LNCAP (cell line): ENCODE results near the gene PDE6A.
A peak's percentile ranks its signal among the peaks of the same experiment; 100 is the strongest.

Source experiments
- TF ChIP-seq, protein P1 (sequence below): fragments of 450-650 bp; IDR thresholded peaks from 2 replicates; pipeline ENCODE4 v1.5.1; 2017; ENCODE audit warnings: mild to moderate bottlenecking

PDE6A gene

DNA sequence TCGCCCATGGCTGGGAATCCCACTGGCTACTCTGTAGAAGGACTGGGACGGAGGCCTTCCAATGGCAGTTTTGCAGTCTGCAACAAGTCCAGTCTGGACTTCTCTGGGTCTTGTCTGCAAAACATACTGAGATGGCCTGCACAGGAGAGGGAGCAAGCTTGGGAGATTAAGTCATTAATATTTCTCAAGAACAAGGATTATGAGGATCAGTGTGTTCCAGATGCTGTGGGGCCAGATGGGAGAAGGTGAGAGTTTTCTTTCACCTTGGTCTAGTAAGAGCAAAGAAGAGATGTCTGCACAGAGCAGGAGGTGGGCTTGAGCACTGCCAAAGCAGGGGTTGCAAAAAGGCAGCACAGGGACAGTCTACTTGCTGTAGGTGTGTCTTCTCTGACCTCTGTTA lies at the start of gene PDE6A:
TSS of gene PDE6A (minus strand) at position 128 of the 400 bp plus-strand sequence. CDS start at position 8, 120 bp downstream.
- TF ChIP-seq, protein P1, sequence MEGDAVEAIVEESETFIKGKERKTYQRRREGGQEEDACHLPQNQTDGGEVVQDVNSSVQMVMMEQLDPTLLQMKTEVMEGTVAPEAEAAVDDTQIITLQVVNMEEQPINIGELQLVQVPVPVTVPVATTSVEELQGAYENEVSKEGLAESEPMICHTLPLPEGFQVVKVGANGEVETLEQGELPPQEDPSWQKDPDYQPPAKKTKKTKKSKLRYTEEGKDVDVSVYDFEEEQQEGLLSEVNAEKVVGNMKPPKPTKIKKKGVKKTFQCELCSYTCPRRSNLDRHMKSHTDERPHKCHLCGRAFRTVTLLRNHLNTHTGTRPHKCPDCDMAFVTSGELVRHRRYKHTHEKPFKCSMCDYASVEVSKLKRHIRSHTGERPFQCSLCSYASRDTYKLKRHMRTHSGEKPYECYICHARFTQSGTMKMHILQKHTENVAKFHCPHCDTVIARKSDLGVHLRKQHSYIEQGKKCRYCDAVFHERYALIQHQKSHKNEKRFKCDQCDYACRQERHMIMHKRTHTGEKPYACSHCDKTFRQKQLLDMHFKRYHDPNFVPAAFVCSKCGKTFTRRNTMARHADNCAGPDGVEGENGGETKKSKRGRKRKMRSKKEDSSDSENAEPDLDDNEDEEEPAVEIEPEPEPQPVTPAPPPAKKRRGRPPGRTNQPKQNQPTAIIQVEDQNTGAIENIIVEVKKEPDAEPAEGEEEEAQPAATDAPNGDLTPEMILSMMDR, result no peak

DNA sequence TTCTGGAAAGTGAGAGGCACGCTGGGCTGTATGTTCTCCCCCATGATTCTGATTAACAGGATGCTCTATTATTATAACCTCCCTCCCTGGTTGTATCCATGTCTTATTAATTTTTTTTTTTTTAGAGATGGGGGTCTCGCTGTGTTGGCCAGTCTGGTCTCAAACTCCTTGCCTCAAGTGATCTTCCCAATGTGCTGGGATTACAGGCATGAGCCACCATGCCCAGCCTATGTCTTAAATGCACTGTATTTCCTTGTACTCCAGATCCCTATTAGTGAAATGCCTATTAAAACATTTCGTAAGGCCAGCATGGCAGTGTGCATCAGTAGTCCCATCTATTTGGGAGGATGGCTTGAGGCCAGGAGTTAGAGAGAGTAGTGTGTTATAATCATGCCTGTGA lies 48.9 kb upstream of the PDE6A start:
- TF ChIP-seq, protein P1, result no peak

DNA sequence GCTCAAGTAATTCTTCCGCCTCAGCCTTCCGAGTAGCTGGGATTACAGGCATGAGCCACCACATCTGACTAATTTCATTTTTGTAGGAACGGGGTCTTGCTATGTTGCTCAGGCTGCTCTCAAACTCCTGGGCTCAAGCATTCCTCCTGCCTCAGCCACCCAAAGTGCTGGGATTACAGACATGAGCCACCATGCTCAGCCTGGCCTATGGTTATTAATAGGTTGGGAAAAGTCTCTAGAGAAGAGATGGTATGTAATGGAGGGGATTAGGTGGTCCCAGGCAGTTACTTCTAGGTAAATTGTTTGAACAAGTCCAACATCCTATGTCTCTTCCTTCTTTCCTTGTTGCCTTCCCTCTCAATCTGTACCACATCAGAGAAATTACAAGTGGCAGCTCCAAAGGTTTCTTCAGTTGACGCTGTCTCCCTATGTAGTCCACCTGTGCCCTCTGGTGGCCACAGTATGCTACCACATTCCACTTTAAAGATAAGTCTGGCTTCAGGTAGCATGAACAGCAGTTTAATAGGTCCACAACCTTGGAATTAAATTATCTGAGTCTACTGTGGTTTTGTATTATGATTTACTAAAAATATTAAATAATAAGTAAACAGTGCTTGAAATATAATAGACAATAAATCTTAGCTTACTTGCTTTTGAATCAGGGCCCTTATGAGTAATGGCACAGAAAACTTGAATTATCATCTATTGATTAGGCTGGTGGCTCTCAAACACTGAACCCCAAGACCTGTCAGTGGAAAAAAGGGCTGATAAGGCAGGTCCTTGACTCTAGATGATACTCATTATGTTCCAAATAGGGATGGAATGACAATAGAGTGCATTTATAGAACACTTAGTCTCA lies 46.2 kb upstream of the PDE6A start:
- TF ChIP-seq, protein P1, result peak; percentile 88

DNA sequence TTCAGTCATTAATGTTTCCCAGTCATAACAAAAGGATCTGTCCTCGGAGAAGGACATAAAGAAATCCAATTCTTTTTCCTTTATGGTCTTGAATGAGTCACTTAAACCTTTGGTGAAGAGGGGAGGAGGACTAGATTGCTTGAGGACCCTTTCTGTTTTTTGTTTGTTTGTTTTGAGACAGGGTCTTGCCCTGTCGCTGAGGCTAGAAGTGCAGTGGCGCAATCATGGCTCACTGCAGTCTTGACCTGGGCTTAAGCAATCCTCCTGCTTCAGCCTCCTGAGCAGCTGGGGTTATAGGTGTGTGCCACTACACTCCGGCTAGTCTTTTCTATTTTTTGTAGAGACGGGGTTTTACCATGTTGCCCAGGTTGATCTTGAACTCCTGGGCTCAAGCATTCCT lies 43.5 kb upstream of the PDE6A start:
- TF ChIP-seq, protein P1, result no peak

DNA sequence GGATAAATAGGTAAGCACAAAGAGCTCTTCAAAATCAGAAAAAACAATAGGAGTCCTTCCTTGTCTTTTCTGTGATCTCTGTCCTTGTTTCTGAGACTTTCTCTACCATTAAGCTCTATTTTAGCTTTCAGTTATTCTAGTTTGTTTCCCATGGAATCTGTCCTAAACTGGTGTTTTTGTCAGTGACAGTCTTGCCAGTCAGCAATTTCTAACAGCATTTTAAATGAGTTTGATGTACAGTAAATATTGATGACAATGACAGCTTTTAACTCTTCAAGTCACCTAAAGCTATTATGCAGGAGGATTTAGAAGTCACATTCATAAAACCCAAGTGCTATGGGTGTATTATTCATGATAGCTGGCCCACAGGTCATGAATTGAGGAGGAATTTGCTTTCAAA lies 37.9 kb upstream of the PDE6A start:
- TF ChIP-seq, protein P1, result no peak

DNA sequence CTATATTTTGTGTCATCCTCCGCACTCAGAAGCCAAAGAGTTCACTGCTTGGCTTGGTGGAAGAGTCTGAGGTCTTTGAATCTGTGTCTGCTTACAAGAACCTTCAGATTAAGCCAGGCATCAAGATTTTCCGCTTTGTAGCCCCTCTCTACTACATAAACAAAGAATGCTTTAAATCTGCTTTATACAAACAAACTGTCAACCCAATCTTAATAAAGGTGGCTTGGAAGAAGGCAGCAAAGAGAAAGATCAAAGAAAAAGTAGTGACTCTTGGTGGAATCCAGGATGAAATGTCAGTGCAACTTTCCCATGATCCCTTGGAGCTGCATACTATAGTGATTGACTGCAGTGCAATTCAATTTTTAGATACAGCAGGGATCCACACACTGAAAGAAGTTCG lies 36.6 kb upstream of the PDE6A start:
- TF ChIP-seq, protein P1, result no peak

DNA sequence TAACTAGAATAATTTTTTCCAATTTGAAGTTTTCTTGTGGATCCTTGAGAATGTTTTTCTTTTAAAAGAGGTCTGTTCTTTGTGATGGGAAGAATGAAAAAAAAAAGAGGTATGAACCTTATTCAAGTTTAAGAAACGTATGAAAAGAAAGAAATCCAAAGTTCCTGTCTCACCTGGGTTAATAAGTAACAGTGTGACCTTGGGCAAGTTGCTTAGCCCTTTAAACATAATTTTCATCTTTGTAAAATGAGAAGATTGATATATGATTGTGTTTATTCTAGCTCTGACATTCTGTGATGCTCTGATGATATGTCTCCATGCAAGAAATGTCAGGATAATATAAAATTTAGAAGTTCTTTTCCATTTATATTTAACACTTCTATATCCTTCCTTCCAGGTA lies 35.3 kb upstream of the PDE6A start:
- TF ChIP-seq, protein P1, result no peak

DNA sequence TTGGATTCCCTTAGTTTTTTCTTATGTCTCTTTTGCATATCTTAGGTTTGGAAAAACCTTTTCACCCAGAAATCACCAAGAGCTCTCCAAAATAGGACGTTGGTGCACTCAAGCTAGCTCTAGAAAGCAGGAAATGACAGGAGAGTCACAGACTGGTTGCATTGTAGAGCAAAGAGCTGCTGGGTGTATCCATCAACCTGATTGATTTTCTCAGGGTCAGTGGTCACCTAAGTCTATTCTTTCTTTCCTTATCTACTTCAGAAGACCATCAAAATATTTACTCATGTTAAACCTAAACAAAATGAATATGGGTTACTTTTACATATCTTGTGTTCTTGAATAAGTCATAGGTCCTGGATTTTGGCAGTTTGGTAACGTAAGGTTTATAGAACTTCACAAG lies 30.8 kb upstream of the PDE6A start:
- TF ChIP-seq, protein P1, result no peak
